ENCODE results near the gene GMDS.

GMDS gene

GRCh38 chr6:2129182-2129621, 116.2 kb downstream of the GMDS start:
- DNase-seq, result no peak

- DNase-seq, result no peak
Observed at GRCh38 chr6:2127484-2127911, 117.9 kb downstream of the GMDS start.

- DNase-seq, result no peak
Observed at GRCh38 chr6:2126351-2126750, 119.1 kb downstream of the GMDS start.

DNA sequence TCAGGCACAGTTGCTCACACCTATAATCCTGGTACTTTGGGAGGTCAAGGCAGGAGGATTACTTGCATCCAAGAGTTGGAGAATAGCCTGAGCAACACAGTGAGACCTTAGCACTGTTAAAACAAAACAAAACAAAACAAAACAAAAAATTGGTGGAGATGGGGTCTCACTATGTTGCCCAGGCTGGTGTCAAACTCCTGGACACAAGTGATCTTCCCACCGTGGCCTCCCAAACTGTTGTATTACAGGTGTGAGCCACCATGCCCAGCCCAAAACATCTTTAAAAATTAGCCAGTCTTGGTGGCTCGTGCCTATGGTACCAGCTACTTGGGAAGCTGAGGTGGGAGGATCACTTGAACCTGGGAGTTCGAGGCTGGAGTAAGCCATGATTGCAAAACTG, 120.2 kb downstream of the GMDS start:
- no peak for DNase-seq

DNA sequence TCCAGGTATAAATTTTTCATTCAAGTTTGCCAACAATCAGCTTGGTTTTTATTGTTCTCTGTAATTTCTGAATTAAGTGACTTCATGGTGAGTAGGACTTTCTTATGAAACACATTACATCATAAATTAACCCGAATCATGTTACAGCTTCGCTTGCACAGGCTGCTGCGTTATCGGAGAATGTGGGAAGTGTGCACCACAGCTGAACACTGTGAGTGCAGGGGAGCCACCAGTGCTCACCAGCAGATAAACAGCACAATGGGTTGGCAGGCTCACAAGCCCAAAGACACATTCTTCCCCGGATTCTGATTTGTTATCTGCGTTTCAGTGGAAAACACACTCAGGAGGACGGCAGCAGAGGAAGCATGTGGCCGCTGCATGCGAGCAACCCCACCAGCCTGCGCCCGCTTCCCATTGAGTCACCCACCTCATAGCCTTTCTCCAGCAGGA, 121.1 kb downstream of the GMDS start:
- no peak for DNase-seq

DNA sequence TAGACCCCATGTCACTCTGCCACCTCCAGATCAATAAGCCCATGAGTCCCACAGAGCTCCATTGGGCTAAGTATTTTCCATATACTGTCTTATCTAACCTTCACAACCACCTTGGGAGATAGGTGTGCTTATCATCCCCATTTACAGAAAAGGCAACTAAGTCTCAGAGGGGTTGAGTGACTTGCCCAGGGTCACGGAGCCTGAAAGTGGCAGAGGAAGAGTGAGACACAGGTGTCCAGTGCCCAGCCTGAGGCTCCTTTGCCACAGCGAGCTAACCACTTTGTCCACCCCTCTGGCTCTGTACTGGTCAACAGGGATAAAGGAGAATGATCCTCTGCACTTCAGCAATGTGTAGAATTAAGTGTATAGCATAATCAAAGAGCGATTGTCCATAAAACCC, 124.5 kb downstream of the GMDS start:
- no peak for DNase-seq

DNA sequence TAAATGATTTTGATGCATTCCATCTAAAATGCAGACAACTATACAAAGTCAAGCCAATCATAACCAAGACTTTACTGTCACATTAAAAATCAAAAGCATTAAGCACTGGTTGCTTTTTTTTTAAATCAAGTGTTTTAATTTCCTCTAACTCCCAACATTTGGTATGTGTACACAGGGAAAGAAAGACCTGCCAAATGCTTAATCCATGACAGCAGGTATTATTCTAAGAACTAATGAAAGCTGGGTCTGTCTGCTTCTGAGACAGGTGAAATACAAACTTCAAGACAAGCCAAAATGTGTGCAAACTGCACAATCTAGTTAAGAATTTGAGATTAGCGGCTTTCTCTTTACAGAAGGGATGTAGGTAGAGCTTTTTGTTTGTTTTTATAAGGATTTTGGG, 126.1 kb downstream of the GMDS start:
- DNase-seq, result no peak

GRCh38 chr6:2118136-2118535, 127.3 kb downstream of the GMDS start:
- no peak for DNase-seq

GRCh38 chr6:2117447-2117846, 128.0 kb downstream of the GMDS start:
- no peak for DNase-seq

DNA sequence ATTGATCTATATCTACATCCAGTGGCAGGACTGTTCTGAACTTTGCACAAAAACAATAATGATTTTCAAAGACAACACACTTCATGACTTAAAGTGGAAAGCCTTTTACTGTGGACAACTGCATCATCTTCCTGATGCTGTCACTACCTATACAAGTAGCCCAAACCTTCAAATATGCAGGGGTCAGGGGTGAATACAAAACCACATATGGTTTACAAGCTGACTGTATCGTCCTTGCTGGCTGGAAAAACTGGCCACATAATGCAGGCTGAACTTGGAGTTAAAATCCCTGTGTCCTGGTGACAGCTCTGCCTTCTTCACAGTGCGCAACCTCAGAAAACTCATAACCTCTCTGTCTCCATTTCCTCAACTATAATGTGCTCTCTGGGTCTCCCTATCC, 128.9 kb downstream of the GMDS start:
- DNase-seq, result no peak

DNA sequence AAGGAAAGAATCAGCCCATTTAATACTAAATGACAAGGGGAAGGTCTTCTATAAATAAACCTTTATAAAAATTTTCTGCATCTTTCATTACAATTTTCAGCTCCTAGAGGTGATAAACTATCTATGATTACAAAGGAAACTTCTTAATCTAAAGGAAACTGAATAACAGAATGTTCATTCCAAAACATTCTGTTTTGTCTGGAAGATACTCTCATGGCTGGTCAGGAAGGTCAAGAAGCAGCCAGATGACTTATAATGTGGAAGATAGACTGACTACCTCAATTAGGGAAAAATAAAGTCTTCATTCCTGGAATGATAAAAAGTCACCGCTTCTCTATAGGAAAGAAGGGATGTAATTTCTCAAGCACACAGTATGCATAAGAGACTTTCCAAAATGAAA, 131.3 kb downstream of the GMDS start:
- no peak for DNase-seq

DNA sequence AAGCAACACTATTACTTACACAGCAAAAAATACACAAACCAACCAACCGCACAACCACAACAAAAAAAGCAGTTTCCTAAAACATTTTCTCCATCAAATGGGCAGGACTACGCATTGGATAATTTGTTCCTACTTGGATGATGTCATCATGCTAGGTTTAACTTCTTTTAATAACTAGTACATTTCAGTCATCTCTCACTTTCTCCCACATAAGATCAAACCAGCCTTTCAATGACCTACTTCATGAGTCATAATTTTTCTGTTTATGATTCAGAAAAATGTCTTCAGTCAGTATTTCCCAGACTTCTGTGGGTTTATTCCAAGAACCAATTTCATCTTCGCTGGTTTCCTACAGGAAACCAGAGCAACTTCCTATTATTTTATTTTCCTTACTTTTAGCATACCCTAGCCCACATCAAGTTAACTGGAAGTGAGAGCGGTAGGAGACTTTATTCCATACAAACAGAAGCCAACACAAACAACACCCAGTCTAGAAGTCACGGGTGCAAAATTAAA, 134.2 kb downstream of the GMDS start:
- DNase-seq, result no peak

DNA sequence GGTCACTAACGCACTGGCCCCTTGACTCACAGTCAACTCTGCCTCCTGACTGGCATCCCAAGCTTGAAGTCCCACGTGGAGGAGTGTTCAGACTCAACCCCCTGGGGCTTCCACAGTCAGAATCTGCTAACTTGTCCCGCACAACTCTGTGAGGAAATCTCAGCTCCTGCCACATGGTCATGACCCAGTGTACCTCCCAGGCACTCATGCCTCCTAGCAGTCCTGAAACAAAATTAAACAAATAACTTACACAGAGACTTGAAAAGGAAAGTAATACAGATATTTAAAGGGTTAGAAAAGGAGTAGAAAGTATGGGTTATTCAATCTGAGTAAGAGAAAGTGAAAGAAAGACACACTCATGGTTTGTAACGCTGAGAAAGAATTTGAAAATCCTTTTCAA, 134.9 kb downstream of the GMDS start:
- no peak for DNase-seq

DNA sequence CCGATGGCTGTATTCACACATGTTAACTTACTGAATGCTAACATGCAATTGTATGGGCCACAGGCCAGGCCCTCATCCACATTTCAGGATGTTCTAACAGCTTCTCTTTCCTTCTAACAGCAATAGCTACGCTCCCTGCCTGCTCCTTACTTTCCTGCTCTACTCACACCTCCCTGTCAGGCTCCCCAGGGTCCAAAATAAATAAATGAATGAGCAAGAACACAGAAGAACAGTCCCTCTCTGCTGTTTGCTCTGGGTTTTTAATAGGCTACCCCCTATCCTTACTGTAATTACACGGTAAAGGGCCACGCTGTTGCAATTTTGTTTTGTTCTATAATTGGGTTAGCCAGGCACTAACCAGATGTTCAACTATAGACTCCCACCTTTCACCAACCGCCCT, 135.6 kb downstream of the GMDS start:
- DNase-seq, result no peak

DNA sequence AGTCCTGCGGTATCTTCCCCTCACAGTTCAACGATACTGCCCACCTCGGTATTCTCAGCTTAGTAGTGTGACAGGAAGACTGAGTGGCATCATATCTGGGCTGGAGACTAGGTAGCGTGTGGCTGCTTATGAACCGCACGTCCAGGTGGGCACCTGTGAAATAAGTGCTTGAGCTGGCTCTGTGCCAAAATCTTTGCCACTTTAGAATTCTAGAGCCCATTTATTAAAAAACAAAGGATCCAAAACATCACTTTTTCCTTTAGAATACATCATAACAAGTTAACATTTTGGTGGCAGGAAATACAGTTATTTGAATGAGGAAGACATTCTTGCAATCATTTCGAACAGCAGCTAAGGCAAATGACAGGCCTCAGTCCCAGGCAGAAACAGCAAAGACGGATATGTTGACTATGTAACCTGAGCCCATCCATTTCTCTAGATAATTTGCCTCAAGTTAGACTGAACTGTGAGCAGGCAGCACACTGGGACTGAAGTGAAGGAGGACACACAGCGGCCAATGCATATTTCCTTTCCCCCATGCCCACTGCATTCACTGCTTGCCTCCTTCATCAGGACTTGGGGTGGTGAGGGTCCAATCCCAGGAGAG, 136.6 kb downstream of the GMDS start:
- no peak for DNase-seq

DNA sequence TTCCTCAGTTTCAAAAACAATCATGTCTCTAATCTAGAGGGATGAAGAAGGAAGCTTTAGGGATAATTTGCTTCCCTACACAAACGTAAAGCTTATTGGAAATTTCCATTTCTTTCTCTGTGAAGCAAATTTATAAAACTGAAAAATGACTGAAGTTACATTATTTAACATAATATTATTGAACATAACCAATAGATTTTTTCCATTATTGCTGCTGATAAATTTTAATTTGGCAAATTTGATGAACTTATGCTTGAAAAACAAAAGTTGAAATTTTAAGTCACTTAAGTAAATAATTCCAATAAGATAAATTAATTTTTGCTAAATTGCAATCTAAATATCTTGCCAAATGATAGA, 140.9 kb downstream of the GMDS start:
- DNase-seq, result no peak

DNA sequence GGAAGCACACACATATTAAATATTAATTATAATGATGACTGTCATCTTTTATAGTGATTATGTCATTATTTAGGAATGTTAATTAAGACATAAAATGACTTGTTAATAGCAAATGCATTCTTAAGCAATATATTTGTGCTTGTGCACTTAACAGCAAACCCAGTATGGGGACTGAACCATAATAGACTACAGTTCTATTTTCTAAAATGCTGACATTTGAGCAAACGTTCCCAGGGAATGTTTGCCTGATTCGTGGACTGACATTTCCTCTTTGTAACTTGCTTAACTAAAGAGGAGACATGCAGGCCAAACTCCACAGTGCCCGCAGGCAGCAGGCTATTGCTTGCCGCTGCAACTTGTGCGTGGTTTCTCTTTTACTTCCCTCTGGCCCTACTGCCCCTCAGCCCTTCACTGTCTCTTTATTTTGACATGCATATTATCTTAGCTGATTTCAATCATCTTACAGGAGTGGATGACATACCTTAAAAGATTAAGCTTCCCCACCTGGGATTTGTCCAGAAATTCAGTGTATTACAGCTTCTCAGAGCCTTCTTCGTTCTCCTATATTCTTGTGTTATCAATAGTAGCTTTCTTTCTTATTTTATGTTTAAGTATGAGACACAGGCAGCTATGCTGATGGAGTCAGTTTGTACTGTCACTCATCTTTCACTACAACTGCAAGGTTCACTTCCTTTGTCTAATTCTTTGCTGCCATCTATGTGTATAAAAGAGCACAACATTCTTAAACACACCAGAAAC, 141.5 kb downstream of the GMDS start:
- DNase-seq, result peak; percentile 83

GRCh38 chr6:2102966-2103365, 142.4 kb downstream of the GMDS start:
- peak; percentile 44 for DNase-seq

- peak; percentile 31 for DNase-seq
Observed at GRCh38 chr6:2102316-2102883, 143.0 kb downstream of the GMDS start.

- DNase-seq, result peak; percentile 26
Observed at GRCh38 chr6:2101213-2101612, 144.2 kb downstream of the GMDS start.

GRCh38 chr6:2099870-2100269, 145.5 kb downstream of the GMDS start:
- no peak for DNase-seq

- DNase-seq, result no peak
Observed at GRCh38 chr6:2097464-2097863, 147.9 kb downstream of the GMDS start.

DNA sequence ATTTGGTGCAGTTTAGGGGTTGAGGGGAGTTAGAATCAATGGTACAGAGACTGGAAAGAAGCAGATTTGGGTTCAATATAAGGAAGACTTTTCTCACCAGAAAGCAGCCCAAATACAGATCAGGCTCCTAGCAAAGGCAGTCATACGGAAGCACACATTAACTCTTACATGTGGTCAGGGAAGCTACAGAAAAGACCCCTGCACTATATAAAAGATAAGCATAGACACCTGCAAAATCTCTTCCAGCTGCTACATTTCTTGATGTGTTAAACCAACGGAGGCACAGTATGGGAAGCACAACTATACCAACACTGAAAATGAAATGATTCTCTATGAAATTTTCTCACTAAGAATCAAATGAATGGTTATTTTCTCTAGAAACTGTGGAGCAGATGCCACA, 150.8 kb downstream of the GMDS start:
- DNase-seq, result no peak

- peak; percentile 58 for DNase-seq
Observed at GRCh38 chr6:2086326-2086965, 159.0 kb downstream of the GMDS start.

All from eye (tissue), 1 donor.